Calu3 (cell line): ENCODE measurements around the gene OR2C1. TPM values are rescaled to one million over a fixed set of nuclear protein-coding genes. Genes with fewer than 3 reads are reported as not detected.

Experiments
- Bru-seq: library from RNA; stranded (reverse); fragments of 400-500 nt; gene quantifications from one replicate; lab custom pipeline; 2021; lab: Mats Ljungman, UMichigan
- BruChase-seq, 2 experiments: library from RNA; stranded (reverse); fragments of 400-500 nt; gene quantifications; one replicate each; lab custom pipeline; 2021; lab: Mats Ljungman, UMichigan
- BruUV-seq: library from RNA; stranded (reverse); fragments of 400-500 nt; replicated peaks from 2 replicates; lab custom pipeline; 2021; lab: Mats Ljungman, UMichigan
- CTCF ChIA-PET: fragments of 300-600 bp; sonication (Branson Sonifier 250); formaldehyde crosslinking; loops from one replicate; lab custom pipeline; 2022; ENCODE audit warnings: antibody characterized with exemption; lab: Charles Lee
- DNase-seq: peaks from one replicate; pipeline ENCODE4 v3.0.0; 2022
- H3K27ac Mint-ChIP-seq: one replicate; pipeline ENCODE4 v1.8.0; 2022; ENCODE audit warnings: mixed read lengths; ENCODE audit not compliant: unreplicated experiment
- H3K27me3 Mint-ChIP-seq: one replicate; pipeline ENCODE4 v1.8.0; 2022; ENCODE audit warnings: mixed read lengths; ENCODE audit not compliant: unreplicated experiment
- H3K36me3 Mint-ChIP-seq: one replicate; pipeline ENCODE4 v1.8.0; 2022; ENCODE audit warnings: mild to moderate bottlenecking, moderate library complexity, mixed read lengths; ENCODE audit not compliant: insufficient read depth, unreplicated experiment
- H3K4me1 Mint-ChIP-seq: one replicate; pipeline ENCODE4 v1.8.0; 2022; ENCODE audit warnings: mild to moderate bottlenecking, low read depth, mixed read lengths; ENCODE audit not compliant: unreplicated experiment
- H3K4me3 Mint-ChIP-seq: one replicate; pipeline ENCODE4 v1.8.0; 2022; ENCODE audit warnings: mild to moderate bottlenecking, low read depth, moderate library complexity, mixed read lengths; ENCODE audit not compliant: unreplicated experiment
- H3K9me3 Mint-ChIP-seq: one replicate; pipeline ENCODE4 v1.8.0; 2022; ENCODE audit warnings: low read depth, mixed read lengths; ENCODE audit not compliant: unreplicated experiment
- CTCF ChIP-seq: fragments of 200-600 bp; IDR thresholded peaks from one replicate; pipeline ENCODE4 v1.8.0; 2022; ENCODE audit warnings: antibody characterized with exemption; ENCODE audit not compliant: unreplicated experiment
- intact Hi-C: fragments of 100-400 bp; cut with micrococcal nuclease; formaldehyde crosslinking; loops from one replicate; pipeline ENCODE4 v1.10.0; 2022; ENCODE audit not compliant: unreplicated experiment
- long read RNA-seq: library from polyadenylated mRNA; stranded (forward); transcript quantifications from one replicate; pipeline ENCODE4 v2.0.0, GENCODE V29; 2022
- total RNA-seq: library from RNA; stranded (reverse); gene quantifications from 2 replicates; pipeline ENCODE4 v1.2.3, GENCODE V29; 2022

Gene OR2C1
- not detected in 2 replicates for total RNA-seq
- not detected for Bru-seq, nascent RNA
- BruChase-seq, experiment 1, labeled RNA remaining after a 6-hour chase = not detected
- not detected for BruChase-seq, experiment 2, labeled RNA remaining after a 2-hour chase
- long read RNA-seq = 0 reads

GRCh38 chr16:3355589-3355988 lies at the start of gene OR2C1:
Gene OR2C1, plus strand, starts transcription at chr16:3355889. Its CDS starts 52 bp downstream, at chr16:3355941.
- Mint-ChIP-seq H3K27me3 (peaks cover 45% of the 10 kb centered on the region), H3K4me3 (no peak within 1 kb of the TSS), H3K36me3 (no peaks in the 10 kb centered on the region), H3K9me3 (peaks cover 10% of the 10 kb centered on the region), H3K4me1 (no peaks in the 10 kb centered on the region), H3K27ac (no peak within 1 kb of the TSS)
- BruUV-seq = no TSS peak
- CTCF ChIA-PET = no interaction called here
- intact Hi-C loops = no loop called here
- DNase-seq = no peak
- TF ChIP-seq CTCF = no peak

GRCh38 chr16:3306078-3306477 lies 49.6 kb upstream of the OR2C1 start:
- intact Hi-C loops = no loop called here
- H3K4me3 Mint-ChIP-seq = peak overlapping the region; percentile 68
- no peak for TF ChIP-seq CTCF
- DNase-seq = no peak
- H3K9me3 Mint-ChIP-seq = peaks cover 13% of the 10 kb centered on the region
- peaks cover 79% of the 10 kb centered on the region for H3K36me3 Mint-ChIP-seq
- H3K27ac Mint-ChIP-seq = no peak overlapping the region
- H3K4me1 Mint-ChIP-seq = no peaks in the 10 kb centered on the region
- CTCF ChIA-PET = no interaction called here
- H3K27me3 Mint-ChIP-seq = no peaks in the 10 kb centered on the region
- TSS peak; percentile 56 for BruUV-seq

GRCh38 chr16:3311496-3311895 lies 44.2 kb upstream of the OR2C1 start:
- CTCF ChIA-PET = interaction anchor here (0.7 kb wide), 1 partner anchor 20 kb away, joined by 4 read pairs; no protein-coding TSS in a partner anchor
- intact Hi-C loops = no loop called here
- TF ChIP-seq CTCF = no peak
- Mint-ChIP-seq H3K9me3 (peaks cover 32% of the 10 kb centered on the region), H3K4me3 (no peak overlapping the region), H3K36me3 (peaks cover 89% of the 10 kb centered on the region), H3K27ac (peak overlapping the region; percentile 40), H3K27me3 (no peaks in the 10 kb centered on the region), H3K4me1 (no peaks in the 10 kb centered on the region)
- no peak for DNase-seq
- BruUV-seq = no TSS peak

GRCh38 chr16:3317315-3317999 lies 38.2 kb upstream of the OR2C1 start:
- DNase-seq = no peak
- CTCF ChIA-PET = interaction anchor here (0.6 kb wide), 1 partner anchor 12 kb away, joined by 3 read pairs; the partner anchor contains the start of gene ZNF75A
- Mint-ChIP-seq H3K4me3 (no peak overlapping the region), H3K36me3 (peaks cover 76% of the 10 kb centered on the region), H3K9me3 (peaks cover 36% of the 10 kb centered on the region), H3K27me3 (no peaks in the 10 kb centered on the region), H3K27ac (no peak overlapping the region), H3K4me1 (no peaks in the 10 kb centered on the region)
- no TSS peak for BruUV-seq
- intact Hi-C loops = no loop called here
- no peak for TF ChIP-seq CTCF
